Common myeloid progenitor, CD34-positive (primary cell): Measurements from ENCODE around the gene SCMH1.
"Not testable (repeated sequence)": the region's sequence is repeated elsewhere in the genome, so short reads cannot be mapped to it uniquely, and the experiment has no call there.

Source experiments
- CTCF ChIA-PET: fragments of 350-600 bp; sonication (Branson Sonifier 250); formaldehyde crosslinking; loops from one replicate; lab custom pipeline; 2021; ENCODE audit warnings: antibody characterized with exemption; lab: Charles Lee
- POLR2A ChIA-PET: fragments of 350-600 bp; sonication (Branson Sonifier 250); formaldehyde crosslinking; loops from one replicate; lab custom pipeline; 2021; ENCODE audit warnings: antibody characterized with exemption; lab: Charles Lee
- DNase-seq, 3 donors: peaks; one replicate each; pipeline versions ENCODE4 v3.0.0 to v3.0.0-alpha.2; 2013
- H3K27ac ChIP-seq, 2 experiments: 1 replicate in 1 of 2; 2 replicates in 1 of 2; pipeline ENCODE4 v1.7.0; 2013; ENCODE audit warnings: inconsistent platforms in 2 of 2, low read length in 2 of 2, mild to moderate bottlenecking in 2 of 2, low read depth in 1 of 2, moderate library complexity in 1 of 2; ENCODE audit not compliant: severe bottlenecking in 2 of 2, insufficient read depth in 1 of 2, poor library complexity in 1 of 2
- H3K27me3 ChIP-seq, 5 experiments: replicated peaks in 2 of 5; 1 replicate in 3 of 5; 2 replicates in 2 of 5; pipeline versions ENCODE4 v1.6.1 to v1.7.0; 2013; ENCODE audit warnings: low read length in 4 of 5, mild to moderate bottlenecking in 2 of 5, moderate library complexity in 2 of 5, inconsistent platforms in 1 of 5; ENCODE audit not compliant: insufficient read depth in 5 of 5, control insufficient read depth in 4 of 5
- H3K36me3 ChIP-seq, 4 experiments: 1 replicate in 2 of 4; 2 replicates in 2 of 4; pipeline versions ENCODE4 v1.6.1 to v1.7.0; 2013; ENCODE audit warnings: low read length in 3 of 4, control low read depth in 1 of 4, mild to moderate bottlenecking in 1 of 4; ENCODE audit not compliant: control insufficient read depth in 4 of 4, insufficient read depth in 4 of 4
- H3K4me1 ChIP-seq, 4 experiments: 1 replicate in 3 of 4; 2 replicates in 1 of 4; pipeline versions ENCODE4 v1.6.1 to v1.7.1; 2013; ENCODE audit warnings: low read length in 3 of 4, mild to moderate bottlenecking in 3 of 4, control low read depth in 1 of 4, inconsistent platforms in 1 of 4, moderate library complexity in 1 of 4; ENCODE audit not compliant: control insufficient read depth in 4 of 4, insufficient read depth in 4 of 4; ENCODE audit errors: control extremely low read depth in 1 of 4
- H3K4me3 ChIP-seq, 7 experiments: 1 replicate in 4 of 7; 2 replicates in 3 of 7; pipeline versions ENCODE4 v1.5.1 to v1.7.0; 2013; ENCODE audit warnings: mild to moderate bottlenecking in 7 of 7, low read length in 6 of 7, moderate library complexity in 6 of 7, inconsistent platforms in 2 of 7, low read depth in 2 of 7, control low read depth in 1 of 7; ENCODE audit not compliant: insufficient read depth in 4 of 7, control insufficient read depth in 1 of 7; ENCODE audit errors: extremely low read depth in 1 of 7
- H3K9me3 ChIP-seq, 5 experiments: 1 replicate in 4 of 5; 2 replicates in 1 of 5; pipeline versions ENCODE4 v1.6.1 to v1.7.1; 2013; ENCODE audit warnings: low read length in 4 of 5, mild to moderate bottlenecking in 2 of 5, inconsistent platforms in 1 of 5, low read depth in 1 of 5, moderate library complexity in 1 of 5; ENCODE audit not compliant: control insufficient read depth in 4 of 5, insufficient read depth in 2 of 5; ENCODE audit errors: control extremely low read depth in 1 of 5
- WGBS: methylation state at CpG from one replicate; pipeline ENCODE4 v1.1.5; 2013; ENCODE audit not compliant: insufficient coverage; 5-methylcytosine and 5-hydroxymethylcytosine counted together

Gene SCMH1

DNA sequence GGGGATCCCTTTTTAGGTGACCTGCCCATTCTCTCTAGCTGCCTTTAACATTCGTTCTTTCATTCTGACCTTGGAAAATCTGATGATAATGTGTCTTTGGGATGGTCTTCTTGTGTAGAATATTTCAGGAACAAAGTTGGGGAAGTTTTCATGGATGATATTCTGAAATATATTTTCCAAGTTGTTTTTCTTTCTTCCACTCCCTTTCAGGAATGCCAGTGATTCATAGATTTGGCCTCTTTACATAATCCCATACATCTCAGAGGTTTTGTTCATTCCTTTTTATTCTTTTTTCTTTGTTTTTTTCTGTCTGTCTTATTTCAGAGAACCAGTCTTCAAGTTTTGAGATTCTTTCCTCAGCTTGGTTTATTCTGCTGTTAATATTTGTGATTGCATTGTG is 13.9 kb upstream of the SCMH1 start:
- Histone ChIP-seq H3K36me3 (no peaks in the 10 kb centered on the region), H3K4me3 (no peak overlapping the region), H3K9me3 (peaks cover 0 to 13% (median 2%) of the 10 kb centered on the region in 5 experiments), H3K27ac (no peak overlapping the region), H3K27me3 (no peaks in the 10 kb centered on the region), H3K4me1 (no peaks in the 10 kb centered on the region)
- no peak for DNase-seq
- WGBS: 89% methylated on average over 1 of the region's 1 CpG
- ChIA-PET POLR2A (no interaction called here), CTCF (no interaction called here)

DNA sequence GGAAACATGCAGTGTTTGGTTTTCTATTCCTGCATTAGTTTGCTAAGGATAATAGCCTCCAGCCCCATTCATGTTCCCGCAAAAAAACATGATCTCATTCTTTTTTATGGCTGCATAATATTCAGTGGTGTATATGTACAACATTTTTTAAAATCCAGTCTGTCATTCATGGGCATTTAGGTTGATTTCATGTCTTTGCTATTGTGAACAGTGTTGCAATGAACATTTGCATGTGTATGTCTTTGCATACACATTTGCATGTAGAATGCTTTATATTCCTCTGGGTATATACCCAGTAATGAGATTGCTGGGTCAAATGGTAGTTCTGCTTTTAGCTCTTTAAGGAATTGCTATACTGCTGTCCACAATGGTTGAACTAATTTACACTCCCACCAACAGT is 9.0 kb upstream of the SCMH1 start:
- H3K4me3 ChIP-seq, DNase-seq, H3K27ac ChIP-seq, POLR2A ChIA-PET, H3K36me3 ChIP-seq, H3K27me3 ChIP-seq: not testable (repeated sequence)
- WGBS: no CpG with 5 or more reads among the region's 1 CpG
- CTCF ChIA-PET: interaction anchor here (1.4 to 1.9 kb wide), 3 partner anchors 11 to 15 kb away, joined by 4 to 5 read pairs (median 4); no protein-coding TSS in a partner anchor
- Histone ChIP-seq H3K9me3 (peaks cover 0 to 11% (median 0%) of the 10 kb centered on the region in 5 experiments), H3K4me1 (peaks cover 4 to 10% (median 10%) of the 10 kb centered on the region in 4 experiments)

DNA sequence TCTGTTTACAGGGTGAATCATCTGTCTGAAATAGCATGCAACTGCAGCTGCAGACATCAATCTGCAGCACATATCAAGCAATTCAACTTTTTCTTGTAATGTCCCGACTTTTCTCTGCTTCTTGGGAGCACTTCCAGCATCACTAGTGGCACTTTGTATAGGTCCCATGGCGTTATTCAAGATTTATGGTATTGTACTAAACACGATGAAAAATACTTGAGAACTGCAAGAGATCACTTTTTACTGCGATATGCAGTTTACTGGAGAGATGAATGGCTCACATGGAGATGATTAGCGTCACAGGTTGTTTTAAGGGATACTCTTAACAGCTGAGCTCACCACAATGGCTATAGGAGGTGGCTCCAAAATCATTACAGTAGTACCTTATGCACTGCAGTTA is 7.2 kb upstream of the SCMH1 start:
- ChIA-PET CTCF (interaction anchor here (1.3 to 1.8 kb wide), 2 partner anchors 12 to 14 kb away, joined by 3 to 4 read pairs; no protein-coding TSS in a partner anchor), POLR2A (no interaction called here)
- no peaks in the 10 kb centered on the region for H3K27me3 ChIP-seq
- H3K4me1 ChIP-seq: peaks cover 10 to 26% (median 23%) of the 10 kb centered on the region in 4 experiments
- H3K9me3 ChIP-seq: peaks cover 0 to 5% (median 0%) of the 10 kb centered on the region in 5 experiments
- no peak overlapping the region for H3K4me3 ChIP-seq
- WGBS: 96% methylated on average over 5 of the region's 5 CpGs
- no peak overlapping the region for H3K27ac ChIP-seq
- no peak for DNase-seq
- no peaks in the 10 kb centered on the region for H3K36me3 ChIP-seq

DNA sequence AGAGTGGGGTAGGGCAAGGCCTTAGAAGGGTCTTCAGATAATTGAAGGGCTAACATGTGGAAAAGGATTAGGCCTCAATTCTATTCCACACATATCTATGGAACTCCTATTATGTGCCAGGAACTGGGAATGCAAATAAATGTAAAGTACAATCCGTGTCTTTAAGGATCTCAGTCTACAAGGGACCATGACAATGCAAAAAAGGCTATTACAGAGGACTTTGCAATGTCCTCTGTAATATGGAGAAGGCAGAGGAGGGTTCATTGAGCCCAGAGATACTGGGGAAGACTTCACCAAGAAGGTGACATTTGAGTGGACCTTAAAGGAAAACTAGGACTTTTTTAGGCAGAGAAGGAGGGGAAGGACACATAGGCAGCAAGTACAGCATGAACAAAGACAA is 4.5 kb upstream of the SCMH1 start:
- peak in 2 of 3 donors; percentile 25 to 40 for DNase-seq
- WGBS: no CpG with 5 or more reads among the region's 1 CpG
- H3K27ac ChIP-seq: no peak overlapping the region
- peaks cover 14 to 45% (median 40%) of the 10 kb centered on the region in 4 experiments for H3K4me1 ChIP-seq
- H3K9me3 ChIP-seq: no peaks in the 10 kb centered on the region
- H3K4me3 ChIP-seq: no peak overlapping the region
- H3K27me3 ChIP-seq: no peaks in the 10 kb centered on the region
- POLR2A ChIA-PET: no interaction called here
- CTCF ChIA-PET: no interaction called here
- no peaks in the 10 kb centered on the region for H3K36me3 ChIP-seq

DNA sequence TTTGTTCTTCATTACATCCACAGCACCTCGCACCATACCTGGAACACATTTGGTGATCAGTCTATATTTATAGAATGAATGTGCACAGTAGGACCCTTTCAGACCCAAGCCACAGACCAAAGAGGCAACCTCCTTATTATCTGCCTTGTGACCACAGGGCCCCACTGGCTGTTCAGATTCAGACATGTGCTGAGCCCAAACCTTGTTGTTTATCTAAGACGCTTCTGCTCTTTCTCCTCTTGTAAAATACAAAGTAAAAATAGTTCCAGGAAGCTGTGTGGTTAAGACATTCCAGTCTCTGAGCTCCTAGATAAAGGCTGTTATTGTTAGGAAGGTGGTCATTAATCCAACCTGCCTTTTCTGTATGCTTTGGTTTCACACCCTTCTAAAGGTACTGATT is 3.6 kb upstream of the SCMH1 start:
- Histone ChIP-seq H3K4me3 (peak overlapping the region in 2 of 7 experiments; percentile 33 to 34), H3K9me3 (no peaks in the 10 kb centered on the region), H3K36me3 (no peaks in the 10 kb centered on the region), H3K27ac (no peak overlapping the region), H3K27me3 (no peaks in the 10 kb centered on the region), H3K4me1 (peaks cover 18 to 51% (median 46%) of the 10 kb centered on the region in 4 experiments)
- CTCF ChIA-PET: no interaction called here
- no CpG with 5 or more reads among the region's 2 CpGs for WGBS
- POLR2A ChIA-PET: no interaction called here
- DNase-seq: peak in 2 of 3 donors; percentile 38 to 58

DNA sequence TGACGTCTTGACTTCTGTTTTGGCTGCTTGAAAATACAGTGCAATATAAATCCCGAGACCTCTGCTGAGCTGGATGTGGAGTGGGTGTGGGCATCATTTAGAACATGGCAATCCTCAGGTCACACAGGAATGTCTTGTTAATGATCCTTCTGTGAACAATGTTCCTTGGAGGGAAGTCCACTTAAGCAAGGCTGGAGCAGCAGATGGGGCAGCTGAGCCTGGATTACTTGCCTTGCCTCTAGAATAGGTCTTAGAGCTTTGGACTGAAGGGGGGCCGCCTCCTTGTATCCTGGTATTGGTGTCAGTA is 926 bp upstream of the SCMH1 start:
- Histone ChIP-seq H3K27me3 (no peaks in the 10 kb centered on the region), H3K27ac (peak overlapping the region in 1 of 2 experiments; percentile 75), H3K4me1 (peaks cover 20 to 76% (median 61%) of the 10 kb centered on the region in 4 experiments), H3K36me3 (no peaks in the 10 kb centered on the region), H3K9me3 (no peaks in the 10 kb centered on the region), H3K4me3 (peak overlapping the region in 6 of 7 experiments; percentile 63 to 84 (median 76))
- WGBS: no CpG with 5 or more reads among the region's 3 CpGs
- DNase-seq: no peak
- CTCF ChIA-PET: interaction anchor here (1.5 kb wide), 1 partner anchor 11 kb away, joined by 4 read pairs; no protein-coding TSS in a partner anchor
- POLR2A ChIA-PET: no interaction called here

DNA sequence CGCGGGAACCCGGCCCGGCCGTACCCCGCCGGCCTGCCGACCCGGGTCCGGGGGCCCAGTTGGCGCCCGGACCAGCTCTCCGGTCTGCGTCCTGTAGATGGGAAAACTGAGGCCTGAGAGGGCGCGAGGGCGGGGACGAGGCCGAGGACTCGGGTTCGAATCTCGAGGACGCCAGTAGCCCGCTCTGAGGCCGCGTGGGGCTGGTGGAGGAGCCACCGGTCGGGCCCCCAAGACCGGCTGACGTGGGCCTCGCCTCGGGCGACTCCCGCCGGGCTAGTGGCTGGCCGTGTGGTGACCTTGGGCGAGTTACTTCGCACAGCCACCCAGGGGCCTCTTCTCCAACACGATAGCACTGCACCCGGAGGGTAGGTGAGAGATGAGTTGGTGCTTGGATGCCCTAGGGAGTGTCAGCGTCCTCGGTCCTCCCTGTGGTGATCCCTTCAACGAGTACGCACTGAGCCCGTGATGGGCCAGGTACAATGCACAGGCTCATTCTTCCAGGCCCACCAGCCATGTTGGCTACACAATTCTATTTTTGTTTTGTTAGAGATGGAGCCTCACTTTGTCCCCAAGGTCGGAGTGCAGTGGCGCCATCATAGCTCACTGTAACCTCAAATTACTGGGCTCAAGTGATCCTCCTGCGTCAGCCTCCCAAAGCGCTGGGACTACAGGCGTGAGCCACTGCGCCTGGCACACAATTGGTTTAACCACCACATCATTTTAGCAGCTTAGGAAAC is 404 bp upstream of the SCMH1 start:
- Histone ChIP-seq H3K9me3 (no peaks in the 10 kb centered on the region), H3K27ac (peak overlapping the region; percentile 46 to 75), H3K4me1 (peaks cover 20 to 80% (median 64%) of the 10 kb centered on the region in 4 experiments), H3K36me3 (no peaks in the 10 kb centered on the region), H3K27me3 (no peaks in the 10 kb centered on the region), H3K4me3 (peak overlapping the region; percentile 63 to 87 (median 77))
- ChIA-PET CTCF (interaction anchor here (1.1 kb wide), 1 partner anchor 33 kb away, joined by 3 read pairs; no protein-coding TSS in a partner anchor), POLR2A (interaction anchor here (1.1 kb wide), 1 partner anchor 153 kb away, joined by 3 read pairs; no protein-coding TSS in a partner anchor)
- peak in 2 of 3 donors; percentile 28 to 38 for DNase-seq
- 5% methylated on average over 35 of the region's 51 CpGs for WGBS
